ENCODE measurements around the gene ITGA4.

DNA sequence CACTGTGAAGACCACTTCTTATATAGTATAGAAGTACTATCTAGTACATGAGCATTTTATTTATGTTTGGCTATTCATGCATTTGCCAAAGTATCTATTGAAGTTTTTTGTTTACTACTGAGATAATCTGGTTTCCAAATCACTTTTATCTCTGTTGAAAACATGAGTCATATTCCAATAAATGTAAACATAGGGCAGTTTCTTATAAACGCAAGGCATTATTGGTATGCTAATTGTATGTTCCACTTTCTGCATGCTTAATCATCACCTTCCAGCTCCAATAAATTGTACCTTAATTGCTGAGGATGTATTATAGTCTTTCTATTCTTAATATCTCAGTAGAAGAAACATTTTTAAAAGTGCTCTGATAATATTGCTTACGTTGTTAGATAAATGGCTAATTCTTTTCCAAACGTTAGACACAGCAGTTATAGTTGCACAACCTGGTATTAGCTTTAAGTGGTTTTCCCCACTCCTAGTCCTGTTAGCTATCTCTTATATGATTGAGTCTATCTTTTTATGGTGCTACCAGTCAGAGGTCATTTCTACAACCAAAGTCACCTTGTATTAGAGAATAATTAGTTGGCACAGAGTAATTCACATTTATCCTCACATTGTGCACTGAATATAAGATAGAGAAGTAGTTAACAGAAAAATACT lies 17.2 kb downstream of the ITGA4 start:
- TF ChIP-seq, protein P1, sequence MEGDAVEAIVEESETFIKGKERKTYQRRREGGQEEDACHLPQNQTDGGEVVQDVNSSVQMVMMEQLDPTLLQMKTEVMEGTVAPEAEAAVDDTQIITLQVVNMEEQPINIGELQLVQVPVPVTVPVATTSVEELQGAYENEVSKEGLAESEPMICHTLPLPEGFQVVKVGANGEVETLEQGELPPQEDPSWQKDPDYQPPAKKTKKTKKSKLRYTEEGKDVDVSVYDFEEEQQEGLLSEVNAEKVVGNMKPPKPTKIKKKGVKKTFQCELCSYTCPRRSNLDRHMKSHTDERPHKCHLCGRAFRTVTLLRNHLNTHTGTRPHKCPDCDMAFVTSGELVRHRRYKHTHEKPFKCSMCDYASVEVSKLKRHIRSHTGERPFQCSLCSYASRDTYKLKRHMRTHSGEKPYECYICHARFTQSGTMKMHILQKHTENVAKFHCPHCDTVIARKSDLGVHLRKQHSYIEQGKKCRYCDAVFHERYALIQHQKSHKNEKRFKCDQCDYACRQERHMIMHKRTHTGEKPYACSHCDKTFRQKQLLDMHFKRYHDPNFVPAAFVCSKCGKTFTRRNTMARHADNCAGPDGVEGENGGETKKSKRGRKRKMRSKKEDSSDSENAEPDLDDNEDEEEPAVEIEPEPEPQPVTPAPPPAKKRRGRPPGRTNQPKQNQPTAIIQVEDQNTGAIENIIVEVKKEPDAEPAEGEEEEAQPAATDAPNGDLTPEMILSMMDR (IDR thresholded peaks at IDR 0.05): no peak
- TF ChIP-seq EZH2 (IDR thresholded peaks at IDR 0.05; ENCODE audit: borderline replicate concordance, insufficient read depth, low read depth, low read length, poor library complexity, severe bottlenecking): no peak

Measured in B cell (primary cell).